Skeletal muscle cell (primary cell): ENCODE data around the gene CFAP52.

Experiments
- DNase-seq: peaks from one replicate; pipeline ENCODE4 v3.0.0-alpha.2; 2010; ENCODE audit warnings: low read depth
- H3K4me3 ChIP-seq: 2 replicates; pipeline ENCODE4 v1.5.1; 2011; ENCODE audit warnings: low read depth, mild to moderate bottlenecking, control low read depth, low read length, moderate library complexity

CFAP52 gene

DNA sequence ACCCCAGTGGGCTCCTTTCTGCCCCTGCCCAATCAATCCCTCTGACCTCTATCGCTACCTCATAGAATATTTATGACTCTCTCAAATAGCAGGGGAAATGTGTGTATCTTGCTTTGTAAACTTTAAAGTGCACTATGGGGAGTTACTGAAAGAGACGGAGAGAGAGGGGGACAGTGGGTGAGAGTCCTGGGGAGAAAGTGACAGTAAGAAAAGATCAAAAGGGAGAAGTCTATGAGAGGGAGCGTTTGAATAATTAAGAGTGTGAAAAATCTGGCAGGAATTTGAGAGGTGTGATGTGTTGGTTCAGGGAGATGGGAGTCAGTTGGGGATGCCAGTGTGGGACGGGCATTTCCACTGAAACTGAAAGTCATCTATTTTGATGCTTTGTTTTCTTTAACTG, 101.5 kb downstream of the CFAP52 start:
- H3K4me3 ChIP-seq: no peak overlapping the region
- DNase-seq: no peak

DNA sequence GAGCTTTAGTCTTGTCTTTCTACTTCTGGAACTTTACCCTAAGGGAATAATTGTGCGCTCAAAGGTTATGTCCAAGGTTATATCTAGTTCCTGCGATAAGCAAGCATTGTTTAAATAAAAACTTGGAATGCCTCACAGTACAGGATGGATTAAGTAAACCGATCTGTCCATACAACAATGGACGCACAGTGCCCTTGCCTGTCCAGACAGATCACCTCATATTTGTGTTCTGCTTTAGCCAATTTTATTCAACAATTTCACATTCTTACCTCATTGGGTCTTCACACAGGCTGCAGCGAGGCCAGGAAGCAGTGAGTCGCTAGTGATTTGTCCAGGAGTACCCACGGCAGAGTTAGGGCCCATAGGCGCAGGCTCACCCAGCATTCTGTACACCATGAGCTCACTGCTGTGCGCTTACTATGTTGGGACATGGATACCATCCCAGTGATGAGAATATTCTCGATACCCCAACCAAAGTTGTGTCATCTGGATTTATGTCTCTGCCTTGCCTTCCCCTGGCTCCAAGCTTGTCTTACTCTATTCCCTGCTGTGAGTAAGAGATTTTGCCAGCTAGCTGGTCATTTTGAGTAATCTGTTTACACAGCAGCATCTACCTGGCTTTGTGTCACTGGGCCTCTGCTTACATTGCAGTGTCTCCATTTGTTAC, 108.6 kb downstream of the CFAP52 start:
- DNase-seq: no peak
- H3K4me3 ChIP-seq: no peak overlapping the region
